H9 (cell line): ENCODE measurements around the gene SOCS3. TPM values are rescaled to one million over a fixed set of nuclear protein-coding genes. Genes with fewer than 3 reads are reported as not detected.

ENCODE experiments used
- DNase-seq: peaks from one replicate; pipeline ENCODE4 v3.0.0-alpha.2; 2017
- H2AFZ ChIP-seq: one replicate; pipeline ENCODE4 v1.6.1; 2013; ENCODE audit warnings: mild to moderate bottlenecking, low read length, control low read depth, moderate library complexity
- H2AK5ac ChIP-seq: 2 replicates; pipeline ENCODE4 v1.6.1; 2013; ENCODE audit warnings: low read length, control low read depth, mixed read lengths; ENCODE audit not compliant: insufficient read length
- H2BK120ac ChIP-seq: one replicate; pipeline ENCODE4 v1.6.1; 2013; ENCODE audit warnings: low read depth, mild to moderate bottlenecking, low read length, control low read depth, inconsistent platforms; ENCODE audit not compliant: poor library complexity, severe bottlenecking
- H2BK12ac ChIP-seq: 2 replicates; pipeline ENCODE4 v1.6.1; 2013; ENCODE audit warnings: low read length, control low read depth, mixed read lengths, low read depth; ENCODE audit not compliant: insufficient read length
- H2BK15ac ChIP-seq: 2 replicates; pipeline ENCODE4 v1.6.1; 2013; ENCODE audit warnings: low read depth, low read length, control low read depth
- H2BK20ac ChIP-seq: one replicate; pipeline ENCODE4 v1.6.1; 2013; ENCODE audit warnings: low read depth, mild to moderate bottlenecking, low read length, control low read depth, inconsistent platforms; ENCODE audit not compliant: poor library complexity, severe bottlenecking
- H2BK5ac ChIP-seq: 2 replicates; pipeline ENCODE4 v1.6.1; 2013; ENCODE audit warnings: low read length, control low read depth, mixed read lengths; ENCODE audit not compliant: insufficient read length
- H3K14ac ChIP-seq: 2 replicates; pipeline ENCODE4 v1.6.1; 2013; ENCODE audit warnings: low read length, control low read depth; ENCODE audit not compliant: insufficient read depth
- H3K18ac ChIP-seq: 2 replicates; pipeline ENCODE4 v1.6.1; 2013; ENCODE audit warnings: low read depth, mild to moderate bottlenecking, mixed read lengths, low read length, control low read depth; ENCODE audit not compliant: insufficient read length
- H3K23ac ChIP-seq: 2 replicates; pipeline ENCODE4 v1.6.1; 2013; ENCODE audit warnings: low read length, control low read depth, mixed read lengths, low read depth; ENCODE audit not compliant: insufficient read length
- H3K23me2 ChIP-seq: 2 replicates; pipeline ENCODE4 v1.6.1; 2013; ENCODE audit warnings: low read depth, mild to moderate bottlenecking, mixed read lengths, low read length, control low read depth; ENCODE audit not compliant: insufficient read length, poor library complexity, severe bottlenecking
- H3K27ac ChIP-seq: 2 replicates; pipeline ENCODE4 v1.5.1; 2013; ENCODE audit warnings: low read length, control low read depth, mixed read lengths, low read depth; ENCODE audit not compliant: insufficient read length
- H3K27me3 ChIP-seq: 2 replicates; pipeline ENCODE4 v1.6.1; 2013; ENCODE audit warnings: low read length, control low read depth, inconsistent platforms; ENCODE audit not compliant: insufficient read depth
- H3K4ac ChIP-seq: 2 replicates; pipeline ENCODE4 v1.6.1; 2013; ENCODE audit warnings: low read depth, mild to moderate bottlenecking, control low read depth, inconsistent platforms, low read length, moderate library complexity
- H3K4me1 ChIP-seq: 2 replicates; pipeline ENCODE4 v1.6.1; 2013; ENCODE audit warnings: low read length, control low read depth, inconsistent platforms; ENCODE audit not compliant: insufficient read depth
- H3K4me2 ChIP-seq: 2 replicates; pipeline ENCODE4 v1.6.1; 2013; ENCODE audit warnings: low read length, control low read depth, mixed read lengths; ENCODE audit not compliant: insufficient read length, insufficient read depth
- H3K56ac ChIP-seq: 2 replicates; pipeline ENCODE4 v1.6.1; 2013; ENCODE audit warnings: low read depth, mild to moderate bottlenecking, mixed read lengths, low read length, control low read depth; ENCODE audit not compliant: insufficient read length
- H3K79me1 ChIP-seq: 2 replicates; pipeline ENCODE4 v1.6.1; 2013; ENCODE audit warnings: low read depth, mild to moderate bottlenecking, moderate library complexity, low read length, control low read depth, inconsistent platforms; ENCODE audit not compliant: insufficient read depth, poor library complexity, severe bottlenecking
- H3K79me2 ChIP-seq: 2 replicates; pipeline ENCODE4 v1.6.1; 2013; ENCODE audit warnings: low read length, control low read depth, inconsistent platforms; ENCODE audit not compliant: insufficient read depth
- H3K9ac ChIP-seq: 2 replicates; pipeline ENCODE4 v1.6.1; 2013; ENCODE audit warnings: low read length, control low read depth, mixed read lengths; ENCODE audit not compliant: insufficient read length; ENCODE audit errors: extremely low read depth
- H3K9me3 ChIP-seq: one replicate; pipeline ENCODE4 v1.6.1; 2013; ENCODE audit warnings: low read depth, low read length, inconsistent platforms; ENCODE audit not compliant: control insufficient read depth
- H3T11ph ChIP-seq: one replicate; pipeline ENCODE4 v1.6.1; 2013; ENCODE audit warnings: mild to moderate bottlenecking, low read length, control low read depth, inconsistent platforms
- H4K20me1 ChIP-seq: one replicate; pipeline ENCODE4 v1.6.1; 2013; ENCODE audit not compliant: control insufficient read depth, insufficient read length, insufficient read depth
- H4K5ac ChIP-seq: 2 replicates; pipeline ENCODE4 v1.6.1; 2013; ENCODE audit warnings: low read depth, mild to moderate bottlenecking, mixed read lengths, low read length, control low read depth; ENCODE audit not compliant: insufficient read length
- H4K8ac ChIP-seq: replicated peaks from 2 replicates; pipeline ENCODE4 v1.6.1; 2013; ENCODE audit warnings: low read length, control low read depth, mixed read lengths, low read depth; ENCODE audit not compliant: insufficient read length
- H4K91ac ChIP-seq: 2 replicates; pipeline ENCODE4 v1.6.1; 2013; ENCODE audit warnings: low read depth, mild to moderate bottlenecking, moderate library complexity, mixed read lengths, low read length, control low read depth; ENCODE audit not compliant: insufficient read length
- H3K27ac Mint-ChIP-seq, 3 experiments: 2 replicates in 2 of 3; 3 replicates in 1 of 3; pipeline ENCODE4 v1.8.0; 2020 to 2021; ENCODE audit warnings: mixed read lengths in 3 of 3, mild to moderate bottlenecking in 1 of 3, moderate library complexity in 1 of 3
- H3K27me3 Mint-ChIP-seq: 2 replicates; pipeline ENCODE4 v1.8.0; 2021; ENCODE audit warnings: low read depth, mild to moderate bottlenecking, moderate library complexity, mixed read lengths
- H3K36me3 Mint-ChIP-seq, 3 experiments: 2 replicates in 2 of 3; 3 replicates in 1 of 3; pipeline ENCODE4 v1.8.0; 2020 to 2021; ENCODE audit warnings: low read depth in 3 of 3, mixed read lengths in 3 of 3; ENCODE audit not compliant: insufficient read depth in 1 of 3
- H3K4me1 Mint-ChIP-seq, 2 experiments: 2 replicates each; pipeline ENCODE4 v1.8.0; 2020; ENCODE audit warnings: mixed read lengths in 2 of 2
- H3K4me3 Mint-ChIP-seq, 2 experiments: 2 replicates in 1 of 2; 3 replicates in 1 of 2; pipeline ENCODE4 v1.8.0; 2020 to 2021; ENCODE audit warnings: mild to moderate bottlenecking in 2 of 2, mixed read lengths in 2 of 2, moderate library complexity in 1 of 2
- H3K9me3 Mint-ChIP-seq, 2 experiments: 2 replicates in 1 of 2; 3 replicates in 1 of 2; pipeline ENCODE4 v1.8.0; 2020; ENCODE audit warnings: mild to moderate bottlenecking in 2 of 2, mixed read lengths in 2 of 2, moderate library complexity in 1 of 2
- WGBS: extraction: QIAGEN DNeasy Blood & Tissue Kit; methylation state at CpG from one replicate; pipeline ENCODE4 v1.1.7; 2013; ENCODE audit warnings: missing lambda C conversion rate, low lambda C conversion rate, mixed read lengths; ENCODE audit not compliant: insufficient read length; ENCODE audit errors: extremely low coverage; 5-methylcytosine and 5-hydroxymethylcytosine counted together
- total RNA-seq: library from RNA; stranded (reverse); gene quantifications from 2 replicates; pipeline ENCODE4 v1.2.1, GENCODE V29; 2021
- TF ChIP-seq, protein P1 (sequence below): fragments of 200-600 bp; sonication (generic); conservative IDR thresholded peaks from 3 replicates; pipeline ENCODE4 v1.8.0; 2021; ENCODE audit warnings: antibody characterized with exemption, mild to moderate bottlenecking

The SOCS3 gene
- total RNA-seq, 1 experiment from 2014 or later = 9.5 TPM

DNA sequence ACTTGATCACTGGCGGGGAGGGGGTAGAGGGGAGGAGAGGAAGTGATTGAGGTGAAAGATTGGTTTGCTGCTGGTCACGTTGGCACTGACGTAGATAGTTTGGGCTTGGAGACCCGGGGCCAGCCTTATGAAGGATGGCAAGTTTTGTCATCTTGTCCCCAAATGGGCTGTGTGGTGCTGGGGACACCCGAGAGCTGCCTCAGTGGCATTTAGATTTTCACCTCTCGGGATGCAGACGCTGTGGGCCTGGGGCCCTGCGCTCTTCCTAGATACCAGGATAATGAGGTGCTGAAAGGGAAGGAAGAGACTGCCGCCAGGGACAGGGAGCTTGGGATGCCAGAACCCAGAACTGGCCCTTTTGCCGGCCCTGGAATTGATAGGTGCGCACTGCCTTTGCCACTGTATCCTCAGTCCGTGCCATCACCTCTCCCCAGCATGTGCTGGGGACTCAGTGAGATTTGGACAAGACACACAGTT lies 1.4 kb upstream of the SOCS3 start:
- Histone ChIP-seq H3K27me3 (no peaks in the 10 kb centered on the region; the same call in 1 of the 2 replicates), H4K8ac (no peak overlapping the region), H3K27ac (no peak overlapping the region), H2BK120ac (no peak overlapping the region), H3K23me2 (peaks cover 19% of the 10 kb centered on the region), H3K4me1 (peaks cover 21% of the 10 kb centered on the region; the same call in 1 of the 2 replicates), H2AK5ac (no peak overlapping the region), H2BK15ac (no peak overlapping the region), H3T11ph (no peak overlapping the region), H3K9me3 (no peaks in the 10 kb centered on the region), H3K56ac (no peak overlapping the region), H3K79me2 (peaks cover 15% of the 10 kb centered on the region; the same call in 1 of the 2 replicates), H2BK20ac (no peak overlapping the region), H4K5ac (no peak overlapping the region), H3K4me2 (peak overlapping the region; percentile 77), H4K20me1 (no peaks in the 10 kb centered on the region), H3K14ac (no peak overlapping the region), H3K4ac (no peak overlapping the region), H2BK12ac (no peak overlapping the region), H3K18ac (no peak overlapping the region), H2AFZ (no peak overlapping the region), H2BK5ac (no peak overlapping the region), H3K79me1 (no peaks in the 10 kb centered on the region), H3K9ac (no peak overlapping the region), H3K23ac (no peak overlapping the region), H4K91ac (no peak overlapping the region)
- H3K27me3 Mint-ChIP-seq = peaks cover 46% of the 10 kb centered on the region
- H3K36me3 Mint-ChIP-seq = peaks cover 14 to 21% (median 14%) of the 10 kb centered on the region in 3 experiments; a peak in 6 of 7 replicates
- peak overlapping the region; percentile 68 to 87 for H3K4me3 Mint-ChIP-seq
- peaks cover 65 to 70% of the 10 kb centered on the region in 2 experiments for H3K4me1 Mint-ChIP-seq
- H3K9me3 Mint-ChIP-seq = no peaks in the 10 kb centered on the region; a peak in 2 of 5 replicates
- peak overlapping the region in 2 of 3 experiments; percentile 81 to 98; a peak in 5 of 7 replicates for H3K27ac Mint-ChIP-seq
- TF ChIP-seq, protein P1, sequence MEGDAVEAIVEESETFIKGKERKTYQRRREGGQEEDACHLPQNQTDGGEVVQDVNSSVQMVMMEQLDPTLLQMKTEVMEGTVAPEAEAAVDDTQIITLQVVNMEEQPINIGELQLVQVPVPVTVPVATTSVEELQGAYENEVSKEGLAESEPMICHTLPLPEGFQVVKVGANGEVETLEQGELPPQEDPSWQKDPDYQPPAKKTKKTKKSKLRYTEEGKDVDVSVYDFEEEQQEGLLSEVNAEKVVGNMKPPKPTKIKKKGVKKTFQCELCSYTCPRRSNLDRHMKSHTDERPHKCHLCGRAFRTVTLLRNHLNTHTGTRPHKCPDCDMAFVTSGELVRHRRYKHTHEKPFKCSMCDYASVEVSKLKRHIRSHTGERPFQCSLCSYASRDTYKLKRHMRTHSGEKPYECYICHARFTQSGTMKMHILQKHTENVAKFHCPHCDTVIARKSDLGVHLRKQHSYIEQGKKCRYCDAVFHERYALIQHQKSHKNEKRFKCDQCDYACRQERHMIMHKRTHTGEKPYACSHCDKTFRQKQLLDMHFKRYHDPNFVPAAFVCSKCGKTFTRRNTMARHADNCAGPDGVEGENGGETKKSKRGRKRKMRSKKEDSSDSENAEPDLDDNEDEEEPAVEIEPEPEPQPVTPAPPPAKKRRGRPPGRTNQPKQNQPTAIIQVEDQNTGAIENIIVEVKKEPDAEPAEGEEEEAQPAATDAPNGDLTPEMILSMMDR = no peak
- WGBS = no CpG with 5 or more reads among the region's 12 CpGs
- DNase-seq = no peak
